ENCODE results near the gene MEOX1.

The MEOX1 gene

GRCh38 chr17:43697937-43698336, 36.2 kb upstream of the MEOX1 start:
- no peak overlapping the region for H3K4me3 ChIP-seq
- H3K27me3 ChIP-seq: no peaks in the 10 kb centered on the region
- H3K9me3 ChIP-seq: no peaks in the 10 kb centered on the region
- intact Hi-C loops (cut with DNase I; ENCODE audit: low total_unique reads): loop anchor here (10.0 kb wide), 1 partner anchor 147 kb away; the partner anchor contains the start of gene CD300LG
- peaks cover 0 to 60% (median 38%) of the 10 kb centered on the region in 4 donors for H3K4me1 ChIP-seq
- TF ChIP-seq CTCF (IDR thresholded peaks at IDR 0.05): no peak
- H3K36me3 ChIP-seq: no peaks in the 10 kb centered on the region
- H3K27ac ChIP-seq: peak overlapping the region; percentile 69 to 79
- DNase-seq: no peak

- H3K27me3 ChIP-seq: no peaks in the 10 kb centered on the region
- peaks cover 0 to 60% (median 38%) of the 10 kb centered on the region in 4 donors for H3K4me1 ChIP-seq
- H3K4me3 ChIP-seq: no peak overlapping the region
- TF ChIP-seq CTCF (IDR thresholded peaks at IDR 0.05): no peak
- peak overlapping the region; percentile 69 to 79 for H3K27ac ChIP-seq
- no peaks in the 10 kb centered on the region for H3K36me3 ChIP-seq
- intact Hi-C loops (cut with DNase I; ENCODE audit: low total_unique reads): loop anchor here (10.0 kb wide), 1 partner anchor 148 kb away; the partner anchor contains the start of gene CD300LG
- no peaks in the 10 kb centered on the region for H3K9me3 ChIP-seq
- no peak for DNase-seq
These were observed 35.2 kb upstream of the MEOX1 start for GRCh38 chr17:43696891-43697290.

GRCh38 chr17:43695970-43696865, 34.5 kb upstream of the MEOX1 start:
- no peak for TF ChIP-seq CTCF (IDR thresholded peaks at IDR 0.05)

GRCh38 chr17:43694081-43694870, 32.6 kb upstream of the MEOX1 start:
- no peaks in the 10 kb centered on the region for H3K27me3 ChIP-seq
- H3K4me3 ChIP-seq: no peak overlapping the region
- H3K4me1 ChIP-seq: peaks cover 0 to 47% (median 36%) of the 10 kb centered on the region in 4 donors
- DNase-seq: peak; percentile 80 to 81
- H3K27ac ChIP-seq: peak overlapping the region in 1 of 2 donors; percentile 79
- intact Hi-C loops (cut with DNase I; ENCODE audit: low total_unique reads): loop anchor here (2.0 to 10.0 kb wide), 2 partner anchors 65 to 151 kb away; partner anchors contain the start of genes CD300LG and SOST
- H3K9me3 ChIP-seq: no peaks in the 10 kb centered on the region
- TF ChIP-seq CTCF (IDR thresholded peaks at IDR 0.05): peak; percentile 90 to 98
- no peaks in the 10 kb centered on the region for H3K36me3 ChIP-seq

More at GRCh38 chr17:43695970-43696865, 34.5 kb upstream of the MEOX1 start:
- H3K4me3 ChIP-seq: no peak overlapping the region
- intact Hi-C loops (cut with DNase I; ENCODE audit: low total_unique reads): loop anchor here (2.0 to 10.0 kb wide), 2 partner anchors 63 to 149 kb away; partner anchors contain the start of genes CD300LG and SOST
- peak; percentile 48 to 88 for DNase-seq
- H3K27me3 ChIP-seq: no peaks in the 10 kb centered on the region
- peaks cover 0 to 60% (median 38%) of the 10 kb centered on the region in 4 donors for H3K4me1 ChIP-seq
- peak overlapping the region; percentile 69 to 79 for H3K27ac ChIP-seq
- H3K36me3 ChIP-seq: no peaks in the 10 kb centered on the region
- no peaks in the 10 kb centered on the region for H3K9me3 ChIP-seq

GRCh38 chr17:43691317-43691693, 29.6 kb upstream of the MEOX1 start:
- no peak for TF ChIP-seq CTCF (IDR thresholded peaks at IDR 0.05)
- intact Hi-C loops (cut with DNase I; ENCODE audit: low total_unique reads): loop anchor here (10.0 kb wide), 1 partner anchor 153 kb away; the partner anchor contains the start of gene CD300LG

More at GRCh38 chr17:43691317-43691693, 29.6 kb upstream of the MEOX1 start:
- Histone ChIP-seq H3K36me3 (no peaks in the 10 kb centered on the region), H3K9me3 (no peaks in the 10 kb centered on the region), H3K4me1 (peaks cover 0 to 17% (median 12%) of the 10 kb centered on the region in 4 donors), H3K4me3 (no peak overlapping the region), H3K27ac (no peak overlapping the region), H3K27me3 (no peaks in the 10 kb centered on the region)
- no peak for DNase-seq

Measured in tibial artery (tissue), 4 donors.